T-helper 2 cell (primary cell): ENCODE results near the gene SUPT6H.
A peak's percentile ranks its signal among the peaks of the same experiment; 100 is the strongest.

Experiments used
- DNase-seq, 5 experiments: peaks; one replicate each; pipeline versions ENCODE4 v3.0.0 to v3.0.0-alpha.2; 2012 to 2022

SUPT6H gene

DNA sequence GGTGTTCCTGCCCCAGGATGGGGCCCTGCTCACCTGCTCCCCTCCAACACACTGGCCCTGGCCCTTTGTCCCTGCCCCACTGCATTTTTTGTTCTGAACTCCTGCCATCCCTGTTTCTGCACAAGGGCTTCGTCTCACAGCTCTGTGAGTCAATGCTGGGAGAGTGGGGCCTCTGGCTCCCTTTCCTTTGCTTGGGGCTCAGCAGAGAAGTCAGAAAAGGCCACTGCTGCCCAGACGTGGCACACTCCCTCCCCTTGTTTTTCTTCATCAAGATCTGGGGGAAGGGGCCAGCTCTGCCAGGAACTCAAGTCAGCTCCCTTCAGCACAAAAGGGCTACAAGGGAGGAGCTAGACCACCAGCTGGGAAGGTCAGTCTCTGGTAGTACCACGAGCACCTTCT lies 40.7 kb downstream of the SUPT6H start:
- DNase-seq, result no peak

GRCh38 chr17:28703552-28704218 lies 41.7 kb downstream of the SUPT6H start:
- no peak for DNase-seq

- DNase-seq, result no peak
Observed at GRCh38 chr17:28704219-28704858, 42.3 kb downstream of the SUPT6H start.

- DNase-seq, result no peak
Observed at GRCh38 chr17:28705074-28705659, 43.2 kb downstream of the SUPT6H start.

- no peak for DNase-seq
Observed at GRCh38 chr17:28705728-28706334, 43.8 kb downstream of the SUPT6H start.

DNA sequence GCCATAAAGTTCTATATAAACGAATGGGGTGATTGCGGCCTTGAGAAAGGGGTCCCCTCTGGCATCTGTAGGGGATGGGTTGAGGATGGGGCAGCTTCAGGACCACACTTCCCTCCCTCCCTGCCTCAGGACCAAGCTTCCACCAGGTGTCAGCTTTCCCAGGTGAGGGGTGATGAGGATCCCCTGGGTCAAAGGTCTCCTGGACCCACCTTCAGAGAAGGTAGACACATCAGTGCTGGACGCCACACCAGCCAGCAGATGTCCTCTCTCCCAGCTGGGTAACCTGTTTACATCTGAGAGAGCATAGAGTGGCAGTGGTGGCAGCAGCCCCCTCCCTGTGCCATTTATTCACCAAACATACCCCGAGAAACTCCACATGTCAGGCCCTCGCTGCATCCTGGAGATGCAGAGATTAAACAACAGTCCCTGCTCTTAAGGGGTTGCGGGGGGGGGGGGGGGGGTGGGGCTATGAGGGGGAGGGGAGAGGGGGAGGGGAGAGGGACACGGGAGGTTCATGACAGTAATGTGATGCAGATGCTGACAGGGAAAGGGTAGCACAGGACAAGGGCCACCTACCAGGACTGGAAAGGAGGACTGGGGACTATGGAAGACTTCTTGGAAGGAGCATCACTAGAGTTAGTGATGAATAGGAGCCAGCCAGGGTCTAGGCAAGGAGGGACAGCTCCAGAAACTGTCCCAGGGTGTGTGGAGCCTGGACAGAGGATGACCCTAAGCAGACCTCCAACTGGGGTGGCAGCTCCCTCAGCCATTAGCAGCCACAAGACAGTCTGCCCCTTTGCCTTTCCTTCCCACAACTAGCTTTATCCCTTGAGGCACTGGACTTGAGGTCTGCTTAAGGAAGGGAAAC lies 44.7 kb downstream of the SUPT6H start:
- DNase-seq, result no peak

- DNase-seq, result no peak
Observed at GRCh38 chr17:28707339-28707720, 45.3 kb downstream of the SUPT6H start.

- peak; percentile 80 to 90 (median 83) for DNase-seq
Observed at GRCh38 chr17:28710861-28711722, 49.1 kb downstream of the SUPT6H start.

DNA sequence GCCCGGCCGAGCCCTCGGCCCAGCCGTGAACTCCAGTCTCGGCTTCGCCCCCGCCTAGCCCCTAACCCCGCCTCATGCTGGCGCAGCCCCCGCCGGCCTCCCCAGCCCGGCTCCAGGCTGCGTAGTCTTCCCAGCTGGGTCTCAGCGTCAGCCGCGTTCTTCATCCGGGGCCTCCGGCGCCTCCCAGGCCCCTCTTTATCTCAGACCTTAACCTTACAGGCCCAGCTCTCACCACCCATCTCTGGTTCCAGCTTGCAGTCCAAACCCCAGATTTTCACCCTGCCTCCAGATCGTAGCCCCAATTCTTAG lies 49.7 kb downstream of the SUPT6H start, which contains the start of gene PROCA1:
Gene PROCA1, minus strand, starts transcription at position 166 of the 309 bp plus-strand sequence. CDS start 228 bp downstream, outside the sequence.
- DNase-seq, result peak in 2 of 5 experiments; percentile 20 to 64

- DNase-seq, result peak; percentile 39 to 77 (median 53)
Observed at GRCh38 chr17:28712032-28712704, 50.2 kb downstream of the SUPT6H start.

- DNase-seq, result no peak
Observed at GRCh38 chr17:28712705-28713415, 50.9 kb downstream of the SUPT6H start.

DNA sequence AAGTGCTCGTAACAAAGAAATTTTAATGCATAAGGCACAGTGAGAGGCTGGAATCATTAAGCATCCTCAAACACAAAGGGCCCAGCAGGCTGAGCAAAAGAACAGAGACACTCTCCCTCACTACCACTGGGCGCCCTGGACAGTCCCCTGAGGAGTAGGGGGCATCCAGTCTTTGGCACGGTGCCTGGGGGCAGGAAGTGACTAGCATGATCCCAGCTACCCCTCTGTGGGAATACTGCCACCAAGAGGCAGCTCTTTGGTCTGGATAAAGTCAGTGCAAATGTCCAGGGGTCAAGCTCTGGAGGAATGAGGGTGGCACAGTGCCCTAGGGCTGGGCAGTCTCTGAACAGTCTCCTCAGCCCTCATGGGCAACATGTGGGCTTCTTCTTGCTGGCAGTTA lies 52.3 kb downstream of the SUPT6H start:
- no peak for DNase-seq

- no peak for DNase-seq
Observed at GRCh38 chr17:28715217-28715616, 53.2 kb downstream of the SUPT6H start.

DNA sequence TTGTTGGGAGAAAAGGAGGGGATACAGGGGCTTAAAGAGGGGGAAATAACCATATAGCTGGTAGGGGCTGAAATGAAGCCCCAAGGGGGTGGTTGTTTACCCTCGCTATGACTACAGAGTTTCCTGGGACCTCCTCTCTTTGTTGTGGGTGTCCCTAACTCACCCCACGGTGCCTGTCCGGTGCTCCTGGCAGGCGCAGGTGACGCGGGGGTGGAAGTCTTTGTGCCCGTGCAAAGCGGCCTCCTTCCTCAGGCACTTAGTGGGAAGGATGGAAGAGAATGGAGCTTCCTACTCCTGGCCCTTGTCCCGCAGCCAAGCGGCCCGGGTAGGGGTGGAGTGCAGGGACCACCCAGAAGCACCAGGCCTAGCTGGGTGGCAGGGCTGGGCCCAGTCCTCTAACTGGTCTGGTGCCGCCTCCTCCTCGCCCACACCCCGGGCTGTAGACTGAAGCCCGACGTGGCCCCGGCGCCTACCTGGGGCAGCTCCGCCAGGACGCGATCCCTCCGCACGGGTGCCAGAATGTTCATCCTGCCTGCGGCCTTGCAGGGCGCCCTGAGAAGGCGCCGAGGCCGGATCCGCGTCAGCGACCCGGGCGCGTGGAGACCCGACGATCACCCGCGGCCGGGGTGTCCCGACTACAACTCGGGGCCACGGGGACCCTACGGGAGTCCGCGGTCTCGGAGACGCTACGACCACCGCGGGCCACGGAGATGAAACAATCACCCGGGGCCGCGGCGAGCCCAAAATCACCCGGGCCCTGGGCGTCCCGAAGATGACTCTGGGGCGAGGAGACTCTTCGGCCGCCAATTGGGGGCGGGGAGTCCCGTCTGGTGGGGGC lies 55.0 kb downstream of the SUPT6H start:
- DNase-seq, result peak in 1 of 5 experiments; percentile 12

- peak in 1 of 5 experiments; percentile 34 for DNase-seq
Observed at GRCh38 chr17:28717578-28718332, 55.8 kb downstream of the SUPT6H start, which contains the start of gene RAB34. Gene RAB34, minus strand, starts transcription at chr17:28717868. Its CDS starts 602 bp downstream, at chr17:28717266.

GRCh38 chr17:28718333-28719020 lies 56.5 kb downstream of the SUPT6H start:
- DNase-seq, result no peak

GRCh38 chr17:28719021-28719433 lies 57.0 kb downstream of the SUPT6H start:
- no peak for DNase-seq
